Subcutaneous adipose tissue (tissue), 4 donors: Measurements from ENCODE around the gene GJA5. TPM values are rescaled to one million over a fixed set of nuclear protein-coding genes. Genes with fewer than 3 reads are reported as not detected.

ENCODE experiments used
- CTCF ChIP-seq: fragments of 450-650 bp; IDR thresholded peaks from one replicate; pipeline ENCODE4 v1.5.1; 2016; ENCODE audit warnings: low read depth, mild to moderate bottlenecking, control low read depth, antibody characterized with exemption, moderate library complexity
- total RNA-seq, 4 donors: library from RNA; depleted of rRNA; stranded (reverse); fragments of >200 nt; gene quantifications; one replicate each; pipeline ENCODE4 v1.1.0, GENCODE V29; 2016

GJA5 gene
- 10 to 100 TPM in 2 of 4 donors, 1 to 10 TPM in 2; 4.2 to 15.3 (median 11.5) TPM for total RNA-seq

GRCh38 chr1:147760481-147761260 is at the start of gene GJA5:
TSS of gene GJA5 (minus strand) at chr1:147760602. CDS start at chr1:147759238, 1,364 bp downstream.
- no peak for TF ChIP-seq CTCF

GRCh38 chr1:147809236-147809635 is 48.8 kb upstream of the GJA5 start:
- no peak for TF ChIP-seq CTCF

GRCh38 chr1:147808025-147808424 is 47.6 kb upstream of the GJA5 start:
- TF ChIP-seq CTCF: no peak

DNA sequence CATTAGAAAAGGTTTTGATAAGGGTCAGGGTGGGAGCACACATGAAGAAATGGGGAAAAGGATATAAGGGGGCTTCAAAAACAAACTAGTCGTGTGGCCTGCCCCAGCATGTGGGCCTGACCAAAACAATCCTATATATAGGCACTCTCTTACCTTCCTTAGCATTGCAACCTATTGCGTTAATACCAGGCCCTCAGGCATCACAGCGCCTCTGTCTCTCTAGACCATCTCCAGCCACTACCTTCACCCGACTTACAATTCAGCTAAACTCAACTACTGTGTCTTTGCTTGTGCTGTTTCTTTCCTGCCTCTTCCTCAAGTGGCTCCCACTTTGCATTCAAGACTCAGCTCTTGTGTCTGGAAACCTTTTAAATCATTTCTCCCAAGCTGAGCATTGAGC is 47.0 kb upstream of the GJA5 start:
- no peak for TF ChIP-seq CTCF

DNA sequence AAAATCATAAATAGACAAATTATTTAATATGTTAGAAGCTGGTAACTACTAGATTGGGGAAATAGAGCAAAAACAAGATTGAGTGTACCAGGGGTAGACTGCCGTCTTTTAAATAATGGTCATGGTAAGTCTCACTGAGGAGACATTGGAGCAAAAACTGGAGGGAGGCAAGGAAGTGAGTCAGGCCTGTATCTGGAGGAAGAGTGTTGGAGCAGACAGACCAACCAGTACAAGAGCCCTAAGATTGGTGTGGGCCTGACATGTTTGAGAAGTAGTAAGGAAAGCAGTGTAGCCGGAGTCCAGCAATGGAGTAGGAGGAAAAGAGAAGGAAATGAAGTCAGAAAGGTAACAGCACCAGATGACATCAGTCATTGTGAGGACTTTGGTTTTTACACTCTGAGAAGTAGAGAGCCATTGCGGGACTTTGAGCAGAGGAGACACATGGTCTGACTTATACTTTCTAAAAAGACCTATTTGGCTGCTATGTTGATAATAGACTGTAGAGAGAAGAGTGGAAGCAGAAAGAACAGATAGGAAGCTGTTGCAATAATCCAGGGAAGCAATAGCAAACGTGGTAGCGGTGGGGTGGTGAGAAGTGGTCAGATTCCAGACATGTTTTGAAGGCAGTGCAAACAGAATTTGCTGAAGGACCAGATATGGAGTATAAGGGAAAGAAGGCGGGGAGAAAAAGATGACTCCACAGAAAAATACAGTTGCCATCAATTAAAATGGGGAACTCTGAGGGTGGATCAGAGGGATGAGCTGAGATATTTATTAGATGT is 44.7 kb upstream of the GJA5 start:
- TF ChIP-seq CTCF: no peak

- no peak for TF ChIP-seq CTCF
Measured at GRCh38 chr1:147800804-147801203, 40.4 kb upstream of the GJA5 start.

- TF ChIP-seq CTCF: no peak
Measured at GRCh38 chr1:147798731-147799130, 38.3 kb upstream of the GJA5 start.
